PC-9 (cell line): ENCODE results near the gene LRRC1. TPM values are rescaled to one million over a fixed set of nuclear protein-coding genes. Genes with fewer than 3 reads are reported as not detected.
A peak's percentile ranks its signal among the peaks of the same experiment; 100 is the strongest.

Experiments used
- BruUV-seq: library from RNA; stranded (reverse); fragments of 400-500 nt; replicated peaks from 2 replicates; lab custom pipeline; 2021; lab: Mats Ljungman, UMichigan
- CTCF ChIA-PET: fragments of 300-600 bp; sonication (Branson Sonifier 250); formaldehyde crosslinking; loops from one replicate; lab custom pipeline; 2022; ENCODE audit warnings: antibody characterized with exemption; lab: Charles Lee
- POLR2A ChIA-PET: fragments of 300-600 bp; sonication (Branson Sonifier 250); formaldehyde crosslinking; loops from one replicate; lab custom pipeline; 2022; ENCODE audit warnings: antibody characterized with exemption; ENCODE audit not compliant: unreplicated experiment; lab: Charles Lee
- DNase-seq, 2 experiments: peaks; one replicate each; pipeline versions ENCODE4 v3.0.0 to v3.0.0-alpha.2; 2015 to 2022; ENCODE audit warnings: mixed read lengths in 1 of 2
- H2AFZ ChIP-seq: fragments of 200-600 bp; sonication (generic); 2 replicates; pipeline ENCODE4 v1.8.1; 2017; ENCODE audit warnings: antibody characterized with exemption
- H3F3A ChIP-seq: fragments of 200-600 bp; sonication (generic); 2 replicates; pipeline ENCODE4 v1.8.1; 2017; ENCODE audit warnings: antibody characterized with exemption, mild to moderate bottlenecking, low read depth; ENCODE audit not compliant: insufficient read depth
- H3K27ac ChIP-seq: fragments of 200-600 bp; sonication (generic); 2 replicates; pipeline ENCODE4 v1.6.1; 2016; ENCODE audit warnings: mixed run types
- H3K27me3 ChIP-seq: fragments of 200-600 bp; sonication (generic); 2 replicates; pipeline ENCODE4 v1.6.1; 2016; ENCODE audit warnings: low read depth, mixed run types; ENCODE audit not compliant: insufficient read depth
- H3K36me3 ChIP-seq: fragments of 200-600 bp; sonication (generic); 2 replicates; pipeline ENCODE4 v1.6.1; 2016; ENCODE audit warnings: low read depth, mixed run types
- H3K4me1 ChIP-seq: fragments of 200-600 bp; sonication (generic); replicated peaks from 2 replicates; pipeline ENCODE4 v1.6.1; 2016; ENCODE audit warnings: mixed run types; ENCODE audit not compliant: insufficient read depth
- H3K4me2 ChIP-seq: fragments of 200-600 bp; sonication (generic); 2 replicates; pipeline ENCODE4 v1.6.1; 2017; ENCODE audit warnings: mixed run types
- H3K4me3 ChIP-seq: fragments of 200-600 bp; sonication (generic); 2 replicates; pipeline ENCODE4 v1.6.1; 2016; ENCODE audit warnings: mixed run types
- H3K79me2 ChIP-seq: fragments of 200-600 bp; sonication (generic); 2 replicates; pipeline ENCODE4 v1.6.1; 2017; ENCODE audit warnings: low read depth, mixed run types
- H3K9me2 ChIP-seq: fragments of 200-600 bp; sonication (generic); 2 replicates; pipeline ENCODE4 v1.8.1; 2017; ENCODE audit warnings: mild to moderate bottlenecking; ENCODE audit not compliant: insufficient read depth
- H3K9me3 ChIP-seq: fragments of 200-600 bp; sonication (generic); 2 replicates; pipeline ENCODE4 v1.8.1; 2016; ENCODE audit warnings: low read depth; ENCODE audit not compliant: insufficient read depth
- H4K20me1 ChIP-seq: fragments of 200-600 bp; sonication (generic); 2 replicates; pipeline ENCODE4 v1.8.1; 2017; ENCODE audit not compliant: insufficient read depth
- CTCF ChIP-seq: fragments of 200-600 bp; sonication (generic); conservative IDR thresholded peaks from 2 replicates; pipeline ENCODE4 v1.6.1; 2017; ENCODE audit warnings: mixed run types, antibody characterized with exemption, mild to moderate bottlenecking, moderate library complexity
- EZH2 ChIP-seq: fragments of 200-600 bp; sonication (generic); IDR thresholded peaks from 2 replicates; pipeline ENCODE4 v1.8.0; 2017; ENCODE audit warnings: antibody characterized with exemption, low read depth
- intact Hi-C: fragments of 100-400 bp; cut with micrococcal nuclease; formaldehyde crosslinking; loops from one replicate; pipeline ENCODE4 v1.10.0; 2022; ENCODE audit not compliant: unreplicated experiment
- total RNA-seq: library from RNA; stranded (reverse); gene quantifications from 2 replicates; pipeline ENCODE4 v1.2.3, GENCODE V29; 2021

The LRRC1 gene
- total RNA-seq, 1 experiment from 2014 or later = 26.4 TPM

GRCh38 chr6:53833155-53833554 lies 38.4 kb downstream of the LRRC1 start:
- Histone ChIP-seq H3F3A (no peaks in the 10 kb centered on the region; the same call in 1 of the 2 replicates), H3K27ac (no peak overlapping the region), H3K36me3 (no peaks in the 10 kb centered on the region), H3K79me2 (peaks cover 83% of the 10 kb centered on the region), H4K20me1 (no peaks in the 10 kb centered on the region), H3K4me3 (no peak overlapping the region), H3K9me2 (no peaks in the 10 kb centered on the region), H3K9me3 (no peaks in the 10 kb centered on the region), H2AFZ (no peak overlapping the region), H3K4me2 (no peak overlapping the region), H3K27me3 (no peaks in the 10 kb centered on the region), H3K4me1 (peaks cover 7% of the 10 kb centered on the region)
- peak in 1 of 2 experiments; percentile 49 for DNase-seq
- BruUV-seq = no TSS peak
- CTCF ChIA-PET = no interaction called here
- POLR2A ChIA-PET = no interaction called here
- TF ChIP-seq EZH2 = no peak
- TF ChIP-seq CTCF = no peak
- intact Hi-C loops = no loop called here

- no peak overlapping the region for H3K4me2 ChIP-seq
- no peak overlapping the region for H3K4me3 ChIP-seq
- TF ChIP-seq EZH2 = no peak
- TF ChIP-seq CTCF = no peak
- H2AFZ ChIP-seq = no peak overlapping the region
- H3F3A ChIP-seq = no peaks in the 10 kb centered on the region; the same call in 1 of the 2 replicates
- H3K36me3 ChIP-seq = no peaks in the 10 kb centered on the region
- no TSS peak for BruUV-seq
- no peak overlapping the region for H3K27ac ChIP-seq
- intact Hi-C loops = no loop called here
- POLR2A ChIA-PET = no interaction called here
- no peaks in the 10 kb centered on the region for H3K27me3 ChIP-seq
- H3K4me1 ChIP-seq = peaks cover 7% of the 10 kb centered on the region
- CTCF ChIA-PET = no interaction called here
- no peaks in the 10 kb centered on the region for H3K9me2 ChIP-seq
- peaks cover 77% of the 10 kb centered on the region for H3K79me2 ChIP-seq
- DNase-seq = no peak
- no peaks in the 10 kb centered on the region for H4K20me1 ChIP-seq
- no peaks in the 10 kb centered on the region for H3K9me3 ChIP-seq
Measured at GRCh38 chr6:53834132-53834531, 39.3 kb downstream of the LRRC1 start.

GRCh38 chr6:53837865-53838769 lies 43.3 kb downstream of the LRRC1 start:
- H3K4me1 ChIP-seq = peaks cover 3% of the 10 kb centered on the region
- H3K9me2 ChIP-seq = no peaks in the 10 kb centered on the region
- no peaks in the 10 kb centered on the region for H4K20me1 ChIP-seq
- H3K27ac ChIP-seq = no peak overlapping the region
- CTCF ChIA-PET = no interaction called here
- POLR2A ChIA-PET = no interaction called here
- H3K9me3 ChIP-seq = no peaks in the 10 kb centered on the region
- intact Hi-C loops = no loop called here
- no peak overlapping the region for H3K4me3 ChIP-seq
- TF ChIP-seq CTCF = no peak
- no peak for TF ChIP-seq EZH2
- no peak overlapping the region for H3K4me2 ChIP-seq
- H3K79me2 ChIP-seq = peaks cover 62% of the 10 kb centered on the region
- H2AFZ ChIP-seq = no peak overlapping the region
- DNase-seq = no peak
- H3K27me3 ChIP-seq = no peaks in the 10 kb centered on the region
- BruUV-seq = no TSS peak
- H3F3A ChIP-seq = 0 out of 2 replicates have a peak, but pooled peaks cover 3% of the 10 kb centered on the region
- no peaks in the 10 kb centered on the region for H3K36me3 ChIP-seq
